Endothelial cell of umbilical vein (primary cell): ENCODE results near the gene HMCN1. TPM values are rescaled to one million over a fixed set of nuclear protein-coding genes. Genes with fewer than 3 reads are reported as not detected.
A peak's percentile ranks its signal among the peaks of the same experiment; 100 is the strongest.

Source experiments
- BruUV-seq: library from RNA; stranded (reverse); fragments of 400-500 nt; replicated peaks from 2 replicates; lab custom pipeline; 2021; lab: Mats Ljungman, UMichigan
- CTCF ChIA-PET: fragments of 300-600, 350-600 bp; sonication (Branson Sonifier 250); formaldehyde crosslinking; loops from one replicate; lab custom pipeline; 2021; ENCODE audit warnings: antibody characterized with exemption, inconsistent platforms; lab: Charles Lee
- POLR2A ChIA-PET: fragments of 300-600, 350-600 bp; sonication (Branson Sonifier 250); formaldehyde crosslinking; loops from one replicate; lab custom pipeline; 2021; ENCODE audit warnings: antibody characterized with exemption, inconsistent platforms; lab: Charles Lee
- DNase-seq: peaks from one replicate; pipeline ENCODE4 v3.0.0-alpha.2; 2011; ENCODE audit warnings: low read depth, low spot score
- FAIRE-seq: peaks from 2 replicates; lab custom pipeline; 2011; peaks lifted over from hg19 to GRCh38; lab: Jason Lieb, UNC
- H2AFZ ChIP-seq: 2 replicates; pipeline ENCODE4 v1.6.0; 2012; ENCODE audit warnings: low read depth, low read length, control low read depth, inconsistent platforms
- H3K27ac ChIP-seq: 2 replicates; pipeline ENCODE4 v1.5.1; 2011; ENCODE audit warnings: low read depth, mild to moderate bottlenecking, control low read depth, low read length, moderate library complexity; ENCODE audit not compliant: insufficient read depth
- H3K27me3 ChIP-seq, 2 experiments: 2 replicates each; pipeline versions ENCODE4 v1.6.0 to v1.6.1; 2011; ENCODE audit warnings: low read length in 2 of 2, mixed read lengths in 1 of 2; ENCODE audit not compliant: control insufficient read depth in 2 of 2, insufficient read depth in 2 of 2
- H3K36me3 ChIP-seq, 2 experiments: 2 replicates in 1 of 2; 3 replicates in 1 of 2; pipeline ENCODE4 v1.5.1; 2011; ENCODE audit warnings: low read length in 2 of 2, mild to moderate bottlenecking in 1 of 2, moderate library complexity in 1 of 2; ENCODE audit not compliant: control insufficient read depth in 2 of 2, insufficient read depth in 2 of 2; ENCODE audit errors: extremely low read depth in 1 of 2
- H3K4me1 ChIP-seq: 3 replicates; pipeline ENCODE4 v1.5.1; 2011; ENCODE audit warnings: mild to moderate bottlenecking, low read length; ENCODE audit not compliant: control insufficient read depth, insufficient read depth; ENCODE audit errors: extremely low read depth
- H3K4me2 ChIP-seq: 2 replicates; pipeline ENCODE4 v1.6.1; 2011; ENCODE audit warnings: low read length, control low read depth, mixed read lengths; ENCODE audit not compliant: insufficient read depth
- H3K4me3 ChIP-seq, 3 experiments: fragments of 200-600 bp in 1 of 3; sonication (generic), shearing (Covaris generic) in 1 of 3; replicated peaks in 1 of 3; 2 replicates each; pipeline ENCODE4 v1.5.1; 2011 to 2016; ENCODE audit warnings: control low read depth in 3 of 3, low read length in 3 of 3, mild to moderate bottlenecking in 2 of 3, inconsistent platforms in 1 of 3, low read depth in 1 of 3, moderate library complexity in 1 of 3; ENCODE audit not compliant: insufficient read depth in 1 of 3
- H3K79me2 ChIP-seq: 2 replicates; pipeline ENCODE4 v1.6.0; 2012; ENCODE audit warnings: low read length, inconsistent platforms; ENCODE audit not compliant: control insufficient read depth, insufficient read depth
- H3K9ac ChIP-seq: replicated peaks from 2 replicates; pipeline ENCODE3; 2011; ENCODE audit warnings: low read length, control low read depth; ENCODE audit not compliant: insufficient read depth; ENCODE audit errors: extremely low read depth
- H3K9me1 ChIP-seq: replicated peaks from 3 replicates; pipeline ENCODE4 v1.6.0; 2011; ENCODE audit warnings: mild to moderate bottlenecking, low read length; ENCODE audit not compliant: control insufficient read depth, insufficient read depth; ENCODE audit errors: extremely low read depth
- H3K9me3 ChIP-seq: replicated peaks from 2 replicates; pipeline ENCODE4 v1.5.1; 2012; ENCODE audit warnings: low read length, inconsistent platforms; ENCODE audit not compliant: control insufficient read depth, insufficient read depth
- H4K20me1 ChIP-seq: replicated peaks from 2 replicates; pipeline ENCODE3; 2011; ENCODE audit warnings: mild to moderate bottlenecking, low read length; ENCODE audit not compliant: control insufficient read depth, insufficient read depth; ENCODE audit errors: extremely low read depth
- EZH2 ChIP-seq: IDR thresholded peaks from 2 replicates; pipeline ENCODE4 v1.6.1; 2012; ENCODE audit warnings: borderline replicate concordance, low read depth, mild to moderate bottlenecking, moderate library complexity, low read length, inconsistent platforms; ENCODE audit not compliant: severe bottlenecking
- FOS ChIP-seq: IDR thresholded peaks from 2 replicates; pipeline ENCODE4 v1.6.1; 2011; ENCODE audit warnings: mild to moderate bottlenecking, low read length, moderate library complexity, borderline replicate concordance; ENCODE audit not compliant: insufficient read depth
- GATA2 ChIP-seq: IDR thresholded peaks from 2 replicates; pipeline ENCODE4 v1.7.0; 2011; ENCODE audit warnings: low read depth, mild to moderate bottlenecking, moderate library complexity, mixed read lengths, low read length; ENCODE audit not compliant: insufficient read length, insufficient read depth
- JUN ChIP-seq: IDR thresholded peaks from 2 replicates; pipeline ENCODE4 v1.6.1; 2011; ENCODE audit warnings: borderline replicate concordance, low read depth; ENCODE audit not compliant: insufficient read length, insufficient read depth
- MYC ChIP-seq: IDR thresholded peaks from one replicate; pipeline ENCODE4 v1.6.1; 2011; ENCODE audit warnings: mild to moderate bottlenecking, low read depth, low read length
- POLR2A ChIP-seq: IDR thresholded peaks from 2 replicates; pipeline ENCODE4 v1.6.1; 2012; ENCODE audit warnings: low read depth, mild to moderate bottlenecking, control low read depth, low read length
- POLR2AphosphoS5 ChIP-seq: IDR thresholded peaks from 2 replicates; pipeline ENCODE4 v1.6.1; 2012; ENCODE audit warnings: low read depth, mild to moderate bottlenecking, control low read depth, low read length, moderate library complexity; ENCODE audit not compliant: insufficient read depth
- dilution Hi-C: fragments of 300-500 bp; cut with MboI; formaldehyde crosslinking; loops from one replicate; pipeline ENCODE4 v1.15.0; 2019; ENCODE audit warnings: low sequenced_read_pairs; ENCODE audit not compliant: extremely low pct_ligation_motif_present
- intact Hi-C: fragments of 100-400 bp; cut with micrococcal nuclease; formaldehyde crosslinking; loops from one replicate; pipeline ENCODE4 v1.10.0; 2022
- polyA plus RNA-seq, 4 experiments: library from polyadenylated mRNA; depleted of rRNA in 3 of 4; stranded (reverse) in 3 of 4; unstranded in 1 of 4; fragments of >200 nt; gene quantifications; 2 replicates each; pipeline versions ENCODE4 v1.2.1 to v1.2.3, GENCODE V29; 2011 to 2012; ENCODE audit warnings: missing spikeins in 1 of 4
- total RNA-seq: library from RNA; stranded (reverse); gene quantifications from 2 replicates; pipeline ENCODE4 v1.2.3, GENCODE V29; 2021
- TF ChIP-seq, protein P1 (sequence below), 2 donors: IDR thresholded peaks; 1 replicate in 1 of 2; 2 replicates in 1 of 2; pipeline ENCODE4 v1.5.1; 2011; ENCODE audit warnings: low read length in 2 of 2, mild to moderate bottlenecking in 2 of 2, moderate library complexity in 2 of 2, control low read depth in 1 of 2, inconsistent platforms in 1 of 2, low read depth in 1 of 2; ENCODE audit not compliant: insufficient read depth in 1 of 2; ENCODE audit errors: extremely low read depth in 1 of 2
- TF ChIP-seq, protein P2 (sequence below): IDR thresholded peaks from 2 replicates; pipeline ENCODE4 v1.6.1; 2011; ENCODE audit not compliant: insufficient read depth, insufficient read length

Gene HMCN1
- total and polyA plus RNA-seq, 2 donors (not counting 3 experiments of a cell fraction or from before 2014, with no cell fraction given) = 10.3 to 16.0 TPM

DNA sequence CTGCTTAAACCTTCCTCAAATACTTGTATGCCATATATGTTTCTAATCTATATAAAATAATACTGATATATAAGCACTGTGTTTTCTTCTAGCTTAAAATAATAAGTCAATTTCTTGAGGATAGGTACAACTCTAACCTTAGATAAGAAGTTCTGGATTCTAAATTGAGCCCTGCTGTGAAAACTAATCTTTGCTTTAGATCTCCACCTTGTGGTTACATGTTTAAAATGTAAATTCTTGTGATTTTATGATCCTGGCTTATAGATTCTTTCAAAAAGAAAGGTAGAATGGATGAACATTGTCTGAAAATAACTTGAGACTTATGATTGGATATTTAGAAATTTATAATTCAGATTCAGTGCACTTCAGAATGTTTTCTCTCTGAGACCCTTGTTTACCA, 38.9 kb upstream of the HMCN1 start:
- H3K9ac ChIP-seq = no peak overlapping the region
- H4K20me1 ChIP-seq = no peaks in the 10 kb centered on the region
- H3K27ac ChIP-seq = no peak overlapping the region
- H3K4me3 ChIP-seq = no peak overlapping the region
- no peaks in the 10 kb centered on the region for H3K27me3 ChIP-seq
- no peak overlapping the region for H3K4me2 ChIP-seq
- DNase-seq (peak; percentile 23), FAIRE-seq (no peak)
- intact Hi-C loops (loop anchor here (1.0 to 10.0 kb wide), 2 partner anchors 43 to 710 kb away; no protein-coding TSS in a partner anchor), dilution Hi-C loops (no loop called here)
- ChIA-PET POLR2A (no interaction called here), CTCF (interaction anchor here (0.8 to 1.7 kb wide), 5 partner anchors 12 to 519 kb away, joined by 3 to 14 read pairs (median 6); no protein-coding TSS in a partner anchor)
- BruUV-seq = no TSS peak
- H3K9me1 ChIP-seq = no peaks in the 10 kb centered on the region
- no peaks in the 10 kb centered on the region for H3K9me3 ChIP-seq
- no peaks in the 10 kb centered on the region for H3K79me2 ChIP-seq
- no peak for TF ChIP-seq FOS
- TF ChIP-seq, protein P1, sequence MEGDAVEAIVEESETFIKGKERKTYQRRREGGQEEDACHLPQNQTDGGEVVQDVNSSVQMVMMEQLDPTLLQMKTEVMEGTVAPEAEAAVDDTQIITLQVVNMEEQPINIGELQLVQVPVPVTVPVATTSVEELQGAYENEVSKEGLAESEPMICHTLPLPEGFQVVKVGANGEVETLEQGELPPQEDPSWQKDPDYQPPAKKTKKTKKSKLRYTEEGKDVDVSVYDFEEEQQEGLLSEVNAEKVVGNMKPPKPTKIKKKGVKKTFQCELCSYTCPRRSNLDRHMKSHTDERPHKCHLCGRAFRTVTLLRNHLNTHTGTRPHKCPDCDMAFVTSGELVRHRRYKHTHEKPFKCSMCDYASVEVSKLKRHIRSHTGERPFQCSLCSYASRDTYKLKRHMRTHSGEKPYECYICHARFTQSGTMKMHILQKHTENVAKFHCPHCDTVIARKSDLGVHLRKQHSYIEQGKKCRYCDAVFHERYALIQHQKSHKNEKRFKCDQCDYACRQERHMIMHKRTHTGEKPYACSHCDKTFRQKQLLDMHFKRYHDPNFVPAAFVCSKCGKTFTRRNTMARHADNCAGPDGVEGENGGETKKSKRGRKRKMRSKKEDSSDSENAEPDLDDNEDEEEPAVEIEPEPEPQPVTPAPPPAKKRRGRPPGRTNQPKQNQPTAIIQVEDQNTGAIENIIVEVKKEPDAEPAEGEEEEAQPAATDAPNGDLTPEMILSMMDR (IDR thresholded peaks at IDR 0.05; ENCODE audit: extremely low read depth in 1 of 2, insufficient read depth in 1 of 2, low read depth in 1 of 2, low read length in 2 of 2) = peak in 1 of 2 donors; percentile 6
- H3K4me1 ChIP-seq = peaks cover 12% of the 10 kb centered on the region
- no peaks in the 10 kb centered on the region for H3K36me3 ChIP-seq
- H2AFZ ChIP-seq = no peak overlapping the region

DNA sequence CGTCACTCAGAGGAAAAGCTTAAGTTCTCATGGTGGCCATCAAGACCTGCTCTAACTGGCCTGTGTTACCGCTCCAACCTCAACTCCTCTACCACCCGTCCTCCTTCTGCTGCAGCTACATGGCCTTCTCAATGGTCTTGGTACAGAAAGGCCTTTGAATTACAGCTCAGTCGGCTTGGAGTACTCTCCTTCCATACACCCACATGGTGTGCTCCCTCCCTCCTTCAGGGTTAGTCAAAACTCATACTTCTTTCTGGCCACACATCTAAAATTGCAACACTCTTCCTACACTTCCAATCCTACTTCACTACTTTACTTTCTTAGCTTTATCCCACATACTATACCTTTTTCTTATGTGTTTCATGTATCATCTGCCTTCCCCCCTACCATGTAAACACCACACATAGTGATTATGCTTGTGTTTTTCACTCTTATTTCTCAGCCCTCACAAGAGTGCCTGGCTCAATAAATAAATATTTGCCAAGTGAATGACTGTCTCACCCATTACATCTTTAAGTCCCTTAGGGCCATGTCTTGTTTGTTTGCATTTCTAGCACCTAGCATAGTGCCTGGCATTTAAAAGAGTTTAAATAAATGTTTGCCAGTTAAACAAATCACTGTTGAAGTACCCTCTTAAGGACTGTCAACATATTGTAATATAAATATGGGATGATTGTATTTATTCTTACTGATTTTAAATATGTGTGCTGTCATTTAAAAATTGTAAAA, 37.6 kb upstream of the HMCN1 start:
- ChIA-PET CTCF (interaction anchor here (1.3 to 1.6 kb wide), 3 partner anchors 16 to 27 kb away, joined by 4 to 7 read pairs (median 6); no protein-coding TSS in a partner anchor), POLR2A (no interaction called here)
- no peak for FAIRE-seq
- dilution Hi-C loops (no loop called here), intact Hi-C loops (loop anchor here (10.0 kb wide), 1 partner anchor 712 kb away; no protein-coding TSS in a partner anchor)
- no TSS peak for BruUV-seq
- Histone ChIP-seq H3K27ac (no peak overlapping the region), H2AFZ (no peak overlapping the region), H3K36me3 (no peaks in the 10 kb centered on the region), H3K9ac (no peak overlapping the region), H3K79me2 (no peaks in the 10 kb centered on the region), H3K9me1 (no peaks in the 10 kb centered on the region), H4K20me1 (no peaks in the 10 kb centered on the region), H3K4me3 (no peak overlapping the region), H3K27me3 (no peaks in the 10 kb centered on the region), H3K4me1 (peaks cover 12% of the 10 kb centered on the region), H3K9me3 (no peaks in the 10 kb centered on the region), H3K4me2 (no peak overlapping the region)
- TF ChIP-seq, protein P1 (IDR thresholded peaks at IDR 0.05; ENCODE audit: extremely low read depth in 1 of 2, insufficient read depth in 1 of 2, low read depth in 1 of 2, low read length in 2 of 2) = no peak
- no peak for TF ChIP-seq GATA2
- TF ChIP-seq MYC = no peak
- TF ChIP-seq EZH2 = no peak
- TF ChIP-seq, protein P2, sequence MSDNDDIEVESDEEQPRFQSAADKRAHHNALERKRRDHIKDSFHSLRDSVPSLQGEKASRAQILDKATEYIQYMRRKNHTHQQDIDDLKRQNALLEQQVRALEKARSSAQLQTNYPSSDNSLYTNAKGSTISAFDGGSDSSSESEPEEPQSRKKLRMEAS = no peak
- TF ChIP-seq POLR2A = no peak
- TF ChIP-seq POLR2AphosphoS5 = no peak
- no peak for TF ChIP-seq JUN
- no peak for DNase-seq
